Mesendoderm (in vitro differentiated cells): Measurements from ENCODE around the gene SLC16A10.
"Not testable (repeated sequence)": the region's sequence is repeated elsewhere in the genome, so short reads cannot be mapped to it uniquely, and the experiment has no call there.

Source experiments
- DNase-seq: peaks from one replicate; pipeline ENCODE4 v3.0.0; 2013
- H2AK5ac ChIP-seq: 2 replicates; pipeline ENCODE4 v1.6.1; 2013; ENCODE audit warnings: low read length, inconsistent platforms
- H2BK120ac ChIP-seq: 2 replicates; pipeline ENCODE4 v1.6.1; 2013; ENCODE audit warnings: low read depth, mild to moderate bottlenecking, low read length, moderate library complexity, mixed read lengths
- H2BK15ac ChIP-seq: replicated peaks from 2 replicates; pipeline ENCODE4 v1.6.1; 2013; ENCODE audit warnings: low read depth, mild to moderate bottlenecking, moderate library complexity
- H2BK5ac ChIP-seq: 2 replicates; pipeline ENCODE4 v1.6.1; 2013; ENCODE audit warnings: low read length, inconsistent platforms
- H3K18ac ChIP-seq: 2 replicates; pipeline ENCODE4 v1.6.1; 2013; ENCODE audit warnings: mild to moderate bottlenecking, low read length, mixed read lengths
- H3K23ac ChIP-seq: one replicate; pipeline ENCODE4 v1.6.1; 2013; ENCODE audit warnings: low read length
- H3K27ac ChIP-seq: 2 replicates; pipeline ENCODE4 v1.5.1; 2013; ENCODE audit warnings: low read depth, mild to moderate bottlenecking, inconsistent platforms, low read length, moderate library complexity
- H3K27me3 ChIP-seq: 2 replicates; pipeline ENCODE4 v1.6.1; 2013; ENCODE audit warnings: low read length, control low read depth, mild to moderate bottlenecking, inconsistent platforms; ENCODE audit not compliant: insufficient read depth, poor library complexity
- H3K36me3 ChIP-seq: 2 replicates; pipeline ENCODE4 v1.6.1; 2013; ENCODE audit warnings: low read length, inconsistent platforms; ENCODE audit not compliant: control insufficient read depth, insufficient read depth
- H3K4ac ChIP-seq: one replicate; pipeline ENCODE4 v1.6.1; 2013; ENCODE audit warnings: low read depth, mild to moderate bottlenecking, low read length, moderate library complexity
- H3K4me1 ChIP-seq: 2 replicates; pipeline ENCODE4 v1.6.1; 2013; ENCODE audit warnings: low read depth, low read length, inconsistent platforms; ENCODE audit not compliant: control insufficient read depth
- H3K4me2 ChIP-seq: 2 replicates; pipeline ENCODE4 v1.6.1; 2013; ENCODE audit warnings: low read length
- H3K4me3 ChIP-seq: 2 replicates; pipeline ENCODE4 v1.5.1; 2013; ENCODE audit warnings: mild to moderate bottlenecking, low read length
- H3K56ac ChIP-seq: one replicate; pipeline ENCODE4 v1.6.1; 2013; ENCODE audit warnings: low read length
- H3K79me1 ChIP-seq: 2 replicates; pipeline ENCODE4 v1.6.1; 2013; ENCODE audit warnings: low read length, inconsistent platforms
- H3K79me2 ChIP-seq: 2 replicates; pipeline ENCODE4 v1.6.1; 2013; ENCODE audit warnings: mild to moderate bottlenecking, low read length; ENCODE audit not compliant: control insufficient read depth, insufficient read depth
- H3K9ac ChIP-seq: 2 replicates; pipeline ENCODE4 v1.6.1; 2013; ENCODE audit warnings: low read length, inconsistent platforms
- H4K5ac ChIP-seq: one replicate; pipeline ENCODE4 v1.6.1; 2013; ENCODE audit warnings: low read length
- H4K8ac ChIP-seq: one replicate; pipeline ENCODE4 v1.6.1; 2013; ENCODE audit warnings: low read depth, mild to moderate bottlenecking, control low read depth, low read length, moderate library complexity
- WGBS: extraction: QIAGEN DNeasy Blood & Tissue Kit; methylation state at CpG from one replicate; pipeline ENCODE4 v1.1.7; 2013; ENCODE audit warnings: low lambda C conversion rate, missing lambda C conversion rate; ENCODE audit not compliant: insufficient coverage; ENCODE audit errors: extremely low coverage; 5-methylcytosine and 5-hydroxymethylcytosine counted together

Gene SLC16A10

GRCh38 chr6:111124406-111124805 lies 37.1 kb downstream of the SLC16A10 start:
- H3K4me2 ChIP-seq = no peak overlapping the region
- no CpG with 5 or more reads among the region's 4 CpGs for WGBS

GRCh38 chr6:111129013-111129412 lies 41.7 kb downstream of the SLC16A10 start:
- H3K4me3 ChIP-seq = no peak overlapping the region
- no peak overlapping the region for H3K27ac ChIP-seq
- no CpG with 5 or more reads among the region's 1 CpG for WGBS
- H2AK5ac ChIP-seq = no peak overlapping the region
- no peak overlapping the region for H2BK15ac ChIP-seq
- H3K56ac ChIP-seq = no peak overlapping the region
- H3K36me3 ChIP-seq = no peaks in the 10 kb centered on the region
- no peak overlapping the region for H4K8ac ChIP-seq
- H2BK5ac ChIP-seq = no peak overlapping the region
- no peak overlapping the region for H3K4me2 ChIP-seq
- H3K79me2 ChIP-seq = no peaks in the 10 kb centered on the region
- H4K5ac ChIP-seq = no peak overlapping the region
- no peak overlapping the region for H3K4ac ChIP-seq
- H3K9ac ChIP-seq = no peak overlapping the region
- no peak overlapping the region for H3K23ac ChIP-seq
- H2BK120ac ChIP-seq = no peak overlapping the region
- H3K4me1 ChIP-seq = no peaks in the 10 kb centered on the region
- no peak for DNase-seq
- H3K79me1 ChIP-seq = no peaks in the 10 kb centered on the region
- H3K18ac ChIP-seq = no peak overlapping the region
- no peaks in the 10 kb centered on the region for H3K27me3 ChIP-seq

More at GRCh38 chr6:111124406-111124805, 37.1 kb downstream of the SLC16A10 start:
- Histone ChIP-seq H3K56ac (no peak overlapping the region), H3K18ac (no peak overlapping the region), H3K79me2 (no peaks in the 10 kb centered on the region), H3K4ac (no peak overlapping the region), H3K79me1 (no peaks in the 10 kb centered on the region), H2BK15ac (no peak overlapping the region), H3K36me3 (no peaks in the 10 kb centered on the region), H3K9ac (no peak overlapping the region), H3K4me1 (no peaks in the 10 kb centered on the region), H3K27ac (no peak overlapping the region), H3K4me3 (no peak overlapping the region), H2AK5ac (no peak overlapping the region), H3K27me3 (no peaks in the 10 kb centered on the region), H4K5ac (no peak overlapping the region), H2BK5ac (no peak overlapping the region), H4K8ac (no peak overlapping the region), H3K23ac (no peak overlapping the region), H2BK120ac (no peak overlapping the region)
- DNase-seq = no peak

GRCh38 chr6:111131018-111131417 lies 43.7 kb downstream of the SLC16A10 start:
- not testable (repeated sequence) for H4K8ac ChIP-seq, H3K23ac ChIP-seq, H3K79me1 ChIP-seq, H3K56ac ChIP-seq, H3K36me3 ChIP-seq, H2BK15ac ChIP-seq, H3K27me3 ChIP-seq, H3K79me2 ChIP-seq, H3K4me3 ChIP-seq, H3K18ac ChIP-seq, H2BK5ac ChIP-seq, H3K4me2 ChIP-seq, DNase-seq, H3K27ac ChIP-seq, H3K4ac ChIP-seq, H3K9ac ChIP-seq, H2AK5ac ChIP-seq, H3K4me1 ChIP-seq, H4K5ac ChIP-seq, H2BK120ac ChIP-seq
- WGBS = no CpG with 5 or more reads among the region's 11 CpGs

GRCh38 chr6:111132669-111133068 lies 45.4 kb downstream of the SLC16A10 start:
- H4K8ac ChIP-seq, H3K23ac ChIP-seq, H3K4me2 ChIP-seq, H3K4me1 ChIP-seq, H3K79me2 ChIP-seq, H3K27me3 ChIP-seq, H3K9ac ChIP-seq, H3K27ac ChIP-seq, H4K5ac ChIP-seq, H3K36me3 ChIP-seq, H3K79me1 ChIP-seq, H3K4ac ChIP-seq, H2BK5ac ChIP-seq, H2AK5ac ChIP-seq, H3K56ac ChIP-seq, H2BK120ac ChIP-seq, H3K4me3 ChIP-seq, H3K18ac ChIP-seq, H2BK15ac ChIP-seq: not testable (repeated sequence)
- peak; percentile 62 for DNase-seq
- WGBS = no CpG with 5 or more reads among the region's 2 CpGs

- not testable (repeated sequence) for H3K36me3 ChIP-seq, H3K27ac ChIP-seq, H2AK5ac ChIP-seq, H3K9ac ChIP-seq, H4K8ac ChIP-seq, DNase-seq, H3K79me1 ChIP-seq, H3K79me2 ChIP-seq, H2BK15ac ChIP-seq, H3K4me3 ChIP-seq, H3K4ac ChIP-seq, H3K18ac ChIP-seq, H3K23ac ChIP-seq, H2BK120ac ChIP-seq, H4K5ac ChIP-seq, H3K27me3 ChIP-seq, H3K56ac ChIP-seq, H3K4me2 ChIP-seq, H2BK5ac ChIP-seq, H3K4me1 ChIP-seq
- WGBS = no CpG with 5 or more reads among the region's 6 CpGs
Observed at GRCh38 chr6:111134236-111134869, 47.0 kb downstream of the SLC16A10 start.

- no CpG with 5 or more reads among the region's 14 CpGs for WGBS
- H3K56ac ChIP-seq, DNase-seq, H2BK15ac ChIP-seq, H3K23ac ChIP-seq, H3K9ac ChIP-seq, H3K27me3 ChIP-seq, H4K8ac ChIP-seq, H2BK5ac ChIP-seq, H3K36me3 ChIP-seq, H3K79me1 ChIP-seq, H3K4me2 ChIP-seq, H3K27ac ChIP-seq, H3K18ac ChIP-seq, H3K4me3 ChIP-seq, H4K5ac ChIP-seq, H3K4ac ChIP-seq, H2AK5ac ChIP-seq, H3K79me2 ChIP-seq, H3K4me1 ChIP-seq, H2BK120ac ChIP-seq: not testable (repeated sequence)
Observed at GRCh38 chr6:111137489-111138093, 50.3 kb downstream of the SLC16A10 start.
